ENCODE data around the gene TMIGD1. TPM values are rescaled to one million over a fixed set of nuclear protein-coding genes. Genes with fewer than 3 reads are reported as not detected.

The TMIGD1 gene
- total and polyA plus RNA-seq, 2 of the 13 experiments (the other 11 are each of a cell fraction or from before 2014, with no cell fraction given), result not detected

- TF ChIP-seq ZBTB26 (CRISPR knock-in tag; IDR thresholded peaks at IDR 0.05; ENCODE audit: borderline replicate concordance) (no peak), ZNF777 (CRISPR knock-in tag; IDR thresholded peaks at IDR 0.05) (no peak; the same call in 1 of the 2 replicates), PREB (CRISPR knock-in tag; IDR thresholded peaks at IDR 0.05) (no peak), HNF4A (CRISPR knock-in tag; IDR thresholded peaks at IDR 0.05) (peak; percentile 61), KAT2B (IDR thresholded peaks at IDR 0.05; ENCODE audit: borderline replicate concordance, low read depth, low read length) (no peak), ZSCAN9 (CRISPR knock-in tag; IDR thresholded peaks at IDR 0.05; ENCODE audit: borderline replicate concordance) (peak; percentile 30; the same call in 1 of the 2 replicates), ZNF703 (CRISPR knock-in tag; IDR thresholded peaks at IDR 0.05; ENCODE audit: borderline replicate concordance) (no peak), ZNF605 (CRISPR knock-in tag; IDR thresholded peaks at IDR 0.05) (no peak), ZNF124 (CRISPR knock-in tag; IDR thresholded peaks at IDR 0.05) (no peak), ZBTB42 (CRISPR knock-in tag; IDR thresholded peaks at IDR 0.05) (no peak), ZNF264 (CRISPR knock-in tag; IDR thresholded peaks at IDR 0.05) (no peak), ZNF841 (CRISPR knock-in tag; IDR thresholded peaks at IDR 0.05; ENCODE audit: borderline replicate concordance) (no peak), ZNF335 (CRISPR knock-in tag; IDR thresholded peaks at IDR 0.05) (no peak), ZBED4 (CRISPR knock-in tag; IDR thresholded peaks at IDR 0.05; ENCODE audit: borderline replicate concordance) (no peak), HMGA1 (CRISPR knock-in tag; conservative IDR thresholded peaks at IDR 0.05) (no peak), ZNF556 (CRISPR knock-in tag; IDR thresholded peaks at IDR 0.05; ENCODE audit: borderline replicate concordance) (no peak), HDAC1 (CRISPR knock-in tag; IDR thresholded peaks at IDR 0.05) (peak; percentile 40; the same call in 1 of the 2 replicates), ZNF543 (CRISPR knock-in tag; IDR thresholded peaks at IDR 0.05) (no peak), IKZF1 (IDR thresholded peaks at IDR 0.05) (no peak), ZBTB38 (CRISPR knock-in tag; IDR thresholded peaks at IDR 0.05) (no peak), TFDP1 (CRISPR knock-in tag; IDR thresholded peaks at IDR 0.05; ENCODE audit: borderline replicate concordance) (peak; percentile 40; the same call in 1 of the 2 replicates)
Measured at GRCh38 chr17:30336369-30337171, 2.7 kb upstream of the TMIGD1 start (continued).
